Adipose tissue (tissue), 3 donors: Measurements from ENCODE around the gene PTRH2. TPM values are rescaled to one million over a fixed set of nuclear protein-coding genes. Genes with fewer than 3 reads are reported as not detected.
"Not testable (repeated sequence)": the region's sequence is repeated elsewhere in the genome, so short reads cannot be mapped to it uniquely, and the experiment has no call there.

ENCODE experiments used
- H3K27ac ChIP-seq: one replicate; pipeline ENCODE4 v1.5.1; 2013; ENCODE audit warnings: low read depth, low read length
- WGBS, 3 donors: extraction: QIAGEN DNeasy Blood & Tissue Kit; methylation state at CpG; one replicate each; pipeline ENCODE4 v1.1.7; 2013; 5-methylcytosine and 5-hydroxymethylcytosine counted together
- polyA plus RNA-seq, 3 donors: library from polyadenylated mRNA; stranded (reverse); fragments of 200-250 nt; gene quantifications; one replicate each; pipeline ENCODE4 v1.2.3, GENCODE V29; 2013
- donor health status: healthy with polysubstance abuse.
- donor health status: Bipolar disorder and iron deficiency.
- donor health status: healthy.

Gene PTRH2
- polyA plus RNA-seq, 3 donors, result 12.8 to 35.4 (median 24.0) TPM

DNA sequence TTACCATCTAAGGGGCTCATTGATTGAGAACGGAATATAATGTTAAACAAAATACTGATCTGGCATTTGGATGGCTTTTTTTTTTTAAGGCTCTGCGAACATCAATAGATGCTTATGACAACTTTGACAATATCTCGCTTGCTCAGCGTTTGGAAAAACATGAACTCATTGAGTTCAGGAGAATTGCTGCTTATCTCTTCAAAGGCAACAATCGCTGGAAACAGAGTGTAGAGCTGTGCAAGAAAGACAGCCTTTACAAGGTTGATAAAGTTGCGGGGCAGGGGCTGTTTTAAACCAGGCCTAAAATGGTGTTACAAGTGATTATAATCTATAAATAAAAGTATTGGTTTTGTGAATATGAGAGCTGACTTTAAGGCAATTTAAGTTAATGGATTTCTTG, 22.3 kb downstream of the PTRH2 start:
- H3K27ac ChIP-seq, result no peak overlapping the region
- WGBS, 3 donors, result 56 to 90% (median 89%) methylated on average over 6 of the region's 6 CpGs

DNA sequence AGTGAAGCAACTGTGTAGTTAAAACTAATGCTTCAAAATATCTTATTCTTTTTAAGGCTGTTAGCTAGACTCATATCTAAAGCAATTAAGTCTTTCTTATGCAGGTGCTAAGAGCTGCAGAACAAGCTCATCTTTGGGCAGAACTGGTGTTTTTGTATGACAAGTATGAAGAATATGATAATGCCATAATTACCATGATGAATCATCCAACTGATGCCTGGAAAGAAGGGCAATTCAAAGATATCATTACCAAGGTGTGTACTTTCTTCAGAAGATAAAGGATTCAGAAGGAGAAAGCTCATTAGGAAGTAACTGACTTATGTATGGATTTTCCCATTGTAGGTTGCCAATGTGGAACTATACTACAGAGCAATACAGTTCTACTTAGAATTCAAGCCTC, 23.9 kb downstream of the PTRH2 start:
- no peak overlapping the region for H3K27ac ChIP-seq

DNA sequence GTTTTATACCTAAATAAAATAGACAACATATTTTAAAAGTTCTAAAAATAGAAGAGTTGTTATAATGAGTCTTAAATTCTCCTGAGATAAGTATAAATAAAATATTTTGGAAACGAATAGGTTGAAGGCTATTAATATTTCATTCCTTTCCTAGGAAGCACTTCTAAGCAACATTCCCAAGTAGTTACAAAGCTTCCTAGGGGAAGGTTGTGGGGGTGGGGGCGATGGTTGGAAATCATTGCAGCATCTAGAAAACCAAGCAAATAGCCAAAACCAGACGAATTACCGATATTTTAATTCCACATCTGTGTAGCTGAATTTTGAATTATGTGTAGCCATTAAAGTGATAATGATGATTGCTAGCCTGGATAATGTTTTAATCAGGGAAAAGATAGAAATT, 26.9 kb downstream of the PTRH2 start:
- no peak overlapping the region for H3K27ac ChIP-seq
- 69 to 88% (median 78%) methylated on average over 4 of the region's 4 CpGs for WGBS, 3 donors

DNA sequence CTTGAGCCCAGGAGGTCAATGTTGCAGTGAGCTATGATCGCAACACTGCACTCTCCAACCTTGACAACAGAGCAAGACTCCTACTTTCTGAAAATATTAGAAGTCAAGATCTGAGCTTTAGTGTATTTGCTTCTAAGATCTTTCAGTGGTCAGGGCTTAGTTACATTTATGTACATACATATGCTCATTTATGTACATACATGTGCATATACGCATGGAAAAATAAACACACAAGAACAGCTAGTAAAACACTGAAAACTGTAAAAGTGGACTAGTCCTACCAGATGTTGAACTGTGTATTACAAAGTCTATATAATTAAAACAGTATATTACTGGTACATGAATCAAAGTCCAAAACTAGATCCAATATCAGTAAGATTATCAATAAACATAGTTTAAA, 28.3 kb downstream of the PTRH2 start:
- 47 to 79% (median 49%) methylated on average over 2 of the region's 2 CpGs for WGBS, 3 donors
- H3K27ac ChIP-seq, result no peak overlapping the region

DNA sequence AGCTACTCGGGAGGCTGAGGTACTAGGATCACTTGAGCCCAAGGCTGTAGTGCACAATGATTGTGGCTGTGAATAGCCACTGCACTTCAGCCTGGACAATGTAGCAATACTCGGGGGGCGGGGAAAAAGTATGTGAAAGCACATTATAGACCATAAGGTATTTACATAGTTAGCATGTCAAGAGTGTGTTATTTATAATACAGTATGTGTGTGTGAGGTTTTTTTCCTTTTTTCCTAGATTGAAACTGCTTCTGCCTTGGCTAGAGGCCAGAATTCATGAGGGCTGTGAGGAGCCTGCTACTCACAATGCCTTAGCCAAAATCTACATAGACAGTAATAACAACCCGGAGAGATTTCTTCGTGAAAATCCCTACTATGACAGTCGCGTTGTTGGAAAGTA, 30.5 kb downstream of the PTRH2 start:
- WGBS, 3 donors, result 84 to 90% (median 89%) methylated on average over 7 of the region's 7 CpGs

DNA sequence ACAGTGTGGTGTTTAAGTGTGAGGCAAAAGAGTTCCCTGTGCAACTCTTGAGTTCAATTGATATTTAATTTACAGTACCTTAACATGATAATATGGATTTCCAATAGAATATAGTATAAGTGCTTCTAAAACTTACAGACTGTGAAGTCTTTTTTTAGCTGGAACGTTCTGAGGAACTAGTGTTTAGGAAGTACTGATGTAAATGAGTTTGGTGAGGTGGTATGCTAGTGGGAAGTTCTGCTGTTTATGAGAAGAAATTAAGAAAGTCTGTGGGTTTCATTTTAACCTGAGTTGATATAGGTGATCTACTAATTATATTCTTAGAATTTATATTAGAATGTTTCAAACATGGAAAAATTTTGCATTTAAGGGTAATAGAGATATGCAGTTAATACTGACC, 32.0 kb downstream of the PTRH2 start:
- WGBS, 3 donors, result 42 to 56% (median 47%) methylated on average over 1 of the region's 1 CpG
- H3K27ac ChIP-seq, result no peak overlapping the region

More for the DNA sequence above, 30.5 kb downstream of the PTRH2 start:
- H3K27ac ChIP-seq, result no peak overlapping the region

DNA sequence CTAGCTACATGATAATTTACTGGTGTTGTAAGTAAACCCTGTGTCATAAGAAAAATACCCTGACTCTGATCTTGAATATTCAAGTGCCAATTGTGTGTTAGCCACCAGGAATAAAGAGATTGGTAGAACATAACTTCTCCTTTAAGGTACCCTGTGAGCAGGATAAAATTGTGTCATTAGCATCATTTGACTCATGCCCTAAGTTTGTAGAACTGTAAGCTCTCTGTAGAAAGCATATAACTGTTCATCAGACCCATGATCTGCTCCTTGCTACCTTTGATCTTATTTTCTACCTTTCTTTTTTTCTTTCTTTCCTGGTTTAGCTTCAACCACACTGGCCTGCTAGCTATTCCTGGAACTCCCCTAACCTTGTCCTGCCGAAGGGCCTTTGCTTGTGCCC, 35.8 kb downstream of the PTRH2 start:
- H3K27ac ChIP-seq, result no peak overlapping the region
- 91 to 95% (median 93%) methylated on average over 1 of the region's 1 CpG for WGBS, 3 donors

DNA sequence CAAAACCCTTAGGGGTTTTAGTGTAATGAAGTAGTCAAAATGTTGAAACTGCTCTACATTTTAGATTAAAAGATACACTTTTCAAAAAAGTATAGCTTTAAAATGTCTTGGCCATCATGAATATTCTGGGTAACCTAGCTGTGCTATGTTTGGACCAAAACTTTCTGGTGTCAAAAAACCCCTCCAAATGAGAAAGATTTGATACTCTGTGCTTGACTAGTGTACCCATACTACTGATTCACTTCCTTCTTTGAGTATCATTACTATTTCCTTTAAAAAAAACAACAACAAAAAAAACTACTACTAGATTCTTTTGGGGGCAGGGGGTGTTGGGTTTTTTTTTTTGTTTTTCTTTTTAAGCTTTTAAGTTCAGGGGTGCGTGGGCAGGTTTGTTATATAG, 37.3 kb downstream of the PTRH2 start:
- WGBS, 3 donors, result 88 to 100% (median 100%) methylated on average over 1 of the region's 1 CpG

DNA sequence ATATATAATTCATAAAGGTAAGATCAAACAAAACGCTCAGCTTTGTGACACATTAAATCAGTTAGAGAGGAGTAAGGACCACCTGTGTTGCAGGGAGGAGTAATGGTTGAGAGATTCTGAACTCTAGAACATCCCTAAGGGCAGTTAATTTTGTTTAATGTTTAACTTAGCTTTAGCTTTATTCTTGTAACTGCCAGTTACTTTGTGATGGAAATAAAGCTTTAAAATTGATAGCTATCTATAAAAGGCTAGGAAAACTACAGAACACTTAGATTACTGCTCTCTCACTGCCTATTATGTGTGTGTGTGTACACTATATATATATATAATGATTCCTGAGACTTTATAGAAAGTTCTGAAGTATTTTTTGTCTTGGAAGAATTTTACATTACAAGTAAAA, 37.8 kb downstream of the PTRH2 start:
- WGBS, 3 donors, result 51 to 66% (median 60%) methylated on average over 1 of the region's 1 CpG
- no peak overlapping the region for H3K27ac ChIP-seq

More for the DNA sequence above, 37.3 kb downstream of the PTRH2 start:
- H3K27ac ChIP-seq, result no peak overlapping the region

DNA sequence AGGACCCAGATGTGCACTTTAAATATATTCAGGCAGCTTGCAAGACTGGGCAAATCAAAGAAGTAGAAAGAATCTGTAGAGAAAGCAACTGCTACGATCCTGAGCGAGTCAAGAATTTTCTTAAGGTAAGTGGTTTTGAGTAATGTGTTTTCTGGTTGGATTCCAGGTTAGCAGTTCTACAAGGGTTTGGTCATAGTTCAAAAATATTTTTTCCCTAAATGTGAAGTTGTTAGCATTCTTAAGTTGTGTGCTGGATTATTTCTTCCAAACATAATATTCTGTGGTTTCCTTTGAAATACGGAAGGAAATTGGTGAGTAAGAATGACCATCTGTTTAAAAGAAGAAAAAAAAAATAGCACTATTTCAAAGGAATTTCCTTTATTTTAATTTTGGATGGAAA, 38.4 kb downstream of the PTRH2 start:
- 28 to 73% (median 42%) methylated on average over 3 of the region's 3 CpGs for WGBS, 3 donors
- H3K27ac ChIP-seq, result no peak overlapping the region

DNA sequence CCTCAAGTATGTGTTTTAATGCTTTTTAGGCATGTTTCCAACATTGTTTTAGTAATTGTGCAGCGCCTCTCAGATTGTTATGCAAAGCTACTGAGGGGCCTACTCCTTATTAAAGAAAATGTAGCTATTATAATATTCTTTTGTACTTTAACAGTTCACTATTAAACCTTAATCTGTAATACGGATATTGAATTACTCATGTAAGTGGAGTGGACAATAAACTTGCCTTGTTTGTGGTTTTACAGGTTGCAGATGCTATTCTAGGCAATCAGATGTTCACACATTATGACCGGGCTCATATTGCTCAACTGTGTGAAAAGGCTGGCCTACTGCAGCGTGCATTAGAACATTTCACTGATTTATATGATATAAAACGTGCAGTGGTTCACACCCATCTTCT, 41.0 kb downstream of the PTRH2 start:
- 70 to 83% (median 72%) methylated on average over 5 of the region's 5 CpGs for WGBS, 3 donors
- no peak overlapping the region for H3K27ac ChIP-seq

DNA sequence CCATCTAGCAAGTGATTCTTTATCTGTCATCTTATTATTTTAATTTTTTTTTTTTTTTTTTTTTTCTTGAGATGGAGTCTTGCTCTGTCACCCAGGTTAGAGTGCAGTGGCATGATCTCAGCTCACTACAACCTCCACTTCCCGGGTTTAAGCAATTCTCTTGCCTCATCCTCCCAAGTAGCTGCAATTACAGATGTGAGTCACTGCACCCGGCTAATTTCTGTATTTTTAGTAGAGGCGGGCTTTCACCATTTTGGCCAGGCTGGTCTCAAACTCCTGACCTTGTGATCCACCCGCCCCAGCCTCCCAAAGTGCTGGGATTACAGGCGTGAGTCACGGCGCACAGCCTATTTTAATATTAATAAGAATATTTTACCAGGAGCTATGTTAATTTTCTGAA, 50.6 kb downstream of the PTRH2 start:
- 68 to 93% (median 74%) methylated on average over 7 of the region's 7 CpGs for WGBS, 3 donors
- H3K27ac ChIP-seq, result not testable (repeated sequence)

DNA sequence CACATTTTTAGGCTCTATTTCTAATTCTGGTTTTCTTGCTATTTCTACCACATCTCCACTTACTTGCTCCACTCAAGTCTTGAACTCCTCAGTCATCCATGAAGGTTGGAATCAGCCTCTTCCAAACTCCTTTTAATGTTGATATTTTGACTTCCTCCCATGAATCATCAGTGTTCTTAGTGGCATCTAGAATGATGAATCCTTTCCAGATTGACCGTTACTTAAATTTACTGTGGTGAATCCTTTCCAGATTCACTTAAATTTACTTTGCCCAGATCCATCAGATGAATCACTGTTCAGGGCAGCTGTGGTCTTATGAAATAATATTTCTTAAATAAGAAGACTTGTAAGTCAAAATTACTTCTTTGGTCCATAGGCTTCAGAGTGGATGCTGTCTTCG, 55.1 kb downstream of the PTRH2 start:
- no peak overlapping the region for H3K27ac ChIP-seq
- 95 to 98% (median 95%) methylated on average over 2 of the region's 2 CpGs for WGBS, 3 donors

DNA sequence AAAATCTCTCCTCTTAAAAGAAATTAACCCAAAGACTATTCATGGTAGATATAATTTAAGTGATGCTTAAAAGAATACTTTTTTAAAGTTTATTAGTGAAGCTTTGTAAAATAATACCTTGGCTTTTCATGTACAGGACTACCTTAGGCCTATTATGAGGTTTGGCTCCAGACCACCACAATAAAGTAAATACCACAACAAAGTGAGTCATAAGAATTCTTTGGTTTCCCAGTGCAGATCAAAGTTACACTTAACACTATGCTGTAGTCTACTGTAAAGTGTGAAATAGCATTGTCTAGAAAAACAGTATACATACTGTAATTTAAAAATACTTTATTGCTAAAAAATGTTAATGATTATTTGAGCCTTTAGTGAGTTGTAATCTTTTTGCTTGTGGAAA, 55.9 kb downstream of the PTRH2 start:
- H3K27ac ChIP-seq, result no peak overlapping the region

DNA sequence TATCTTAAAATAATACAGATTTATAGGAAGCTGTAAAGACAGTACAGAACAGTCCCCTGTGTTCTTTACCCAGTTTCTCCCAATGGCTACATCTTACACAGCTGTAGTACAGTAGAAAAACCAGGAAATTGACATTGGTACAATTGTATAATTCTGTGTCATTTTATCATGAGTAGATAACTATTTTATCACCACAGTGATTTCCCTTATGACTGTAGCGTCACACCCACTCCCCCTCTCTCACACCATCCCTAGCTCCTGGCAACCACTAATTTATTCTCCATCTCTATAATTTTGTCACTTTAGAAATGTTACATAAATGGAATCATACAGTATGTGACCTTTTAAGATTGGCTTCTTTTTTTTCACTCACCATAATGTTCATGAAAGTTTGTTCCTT, 56.6 kb downstream of the PTRH2 start:
- no peak overlapping the region for H3K27ac ChIP-seq
- WGBS, 3 donors, result 74 to 100% (median 90%) methylated on average over 1 of the region's 1 CpG

DNA sequence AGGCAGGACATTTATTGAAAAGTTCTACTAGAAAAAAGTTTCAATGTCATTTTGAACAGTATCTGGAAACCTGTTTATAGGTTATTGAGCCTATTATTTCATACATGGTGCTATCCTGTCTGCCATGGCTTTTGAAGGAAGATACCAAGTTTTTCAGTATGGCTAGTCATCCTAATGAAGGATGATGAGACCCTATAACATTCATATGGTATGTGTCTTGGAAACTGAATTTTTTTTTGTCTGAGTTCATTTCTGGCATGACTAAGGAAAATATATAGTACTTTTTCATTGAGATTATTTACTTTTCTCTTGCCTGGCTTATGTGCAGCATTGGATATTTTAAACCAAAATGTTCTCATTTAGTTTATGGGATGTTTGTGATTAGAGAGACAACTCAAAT, 57.3 kb downstream of the PTRH2 start:
- H3K27ac ChIP-seq, result no peak overlapping the region

Other genes with a start within 250 kb of the PTRH2 start
- 10 to 100 TPM; 14.8 to 17.2 (median 15.5) TPM for gene DHX40, start 141.8 kb downstream of the PTRH2 start, polyA plus RNA-seq
- gene CLTC, start 87.5 kb downstream of the PTRH2 start, polyA plus RNA-seq, result 10 to 100 TPM; 30.8 to 69.4 (median 59.4) TPM
- 100 to 1,000 TPM in 1 of 3 donors, 10 to 100 TPM in 2; 53.2 to 143 (median 55.5) TPM for gene VMP1, start 224 bp upstream of the PTRH2 start, polyA plus RNA-seq
- 1 to 10 TPM; 4.1 to 8.8 (median 4.5) TPM for gene TUBD1, start 185.5 kb upstream of the PTRH2 start, polyA plus RNA-seq
- gene RPS6KB1, start 185.7 kb upstream of the PTRH2 start, polyA plus RNA-seq, result 10 to 100 TPM in 2 of 3 donors, 1 to 10 TPM in 1; 7.4 to 12.5 (median 11.1) TPM